Ectodermal cell (in vitro differentiated cells): Measurements from ENCODE around the gene TMEM91.

Experiments
- H3K27ac ChIP-seq: 2 replicates; pipeline ENCODE4 v1.7.0; 2013; ENCODE audit warnings: mild to moderate bottlenecking, low read depth, low read length; ENCODE audit not compliant: insufficient read depth, poor library complexity, severe bottlenecking
- H3K27me3 ChIP-seq: 2 replicates; pipeline ENCODE4 v1.7.0; 2013; ENCODE audit warnings: mild to moderate bottlenecking, low read length; ENCODE audit not compliant: insufficient read depth, control insufficient read depth, poor library complexity, severe bottlenecking
- H3K36me3 ChIP-seq: one replicate; pipeline ENCODE4 v1.7.0; 2013; ENCODE audit warnings: low read length; ENCODE audit not compliant: control insufficient read depth, insufficient read depth
- H3K4me1 ChIP-seq: one replicate; pipeline ENCODE4 v1.7.0; 2013; ENCODE audit warnings: low read length; ENCODE audit not compliant: control insufficient read depth, insufficient read depth
- H3K4me3 ChIP-seq: 2 replicates; pipeline ENCODE4 v1.7.0; 2013; ENCODE audit warnings: low read depth, low read length, control low read depth; ENCODE audit not compliant: insufficient read depth
- H3K9me3 ChIP-seq: 2 replicates; pipeline ENCODE4 v1.7.0; 2013; ENCODE audit warnings: mild to moderate bottlenecking, low read length, moderate library complexity; ENCODE audit not compliant: control insufficient read depth
- WGBS, 2 experiments: methylation state at CpG; one replicate each; pipeline ENCODE4 v1.1.7; 2013; ENCODE audit warnings: missing lambda C conversion rate in 2 of 2; 5-methylcytosine and 5-hydroxymethylcytosine counted together

TMEM91 gene

GRCh38 chr19:41352609-41353465 lies 23.5 kb upstream of the TMEM91 start:
- 1% methylated on average over 71 of the region's 71 CpGs for WGBS, 2 experiments
- no peaks in the 10 kb centered on the region for H3K9me3 ChIP-seq
- no peak overlapping the region for H3K27ac ChIP-seq

GRCh38 chr19:41353466-41354342 lies 22.6 kb upstream of the TMEM91 start, which contains the start of gene TGFB1:
TGFB1 (minus strand) TSS chr19:41353922; CDS start chr19:41353044, 878 bp downstream.
- Histone ChIP-seq H3K27ac (no peak within 1 kb of the TSS), H3K4me1 (peaks cover 19% of the 10 kb centered on the region), H3K9me3 (no peaks in the 10 kb centered on the region), H3K4me3 (peak within 1 kb of the TSS; percentile 55), H3K27me3 (peaks cover 53% of the 10 kb centered on the region), H3K36me3 (no peaks in the 10 kb centered on the region)
- 1% methylated on average over 78 of the region's 78 CpGs for WGBS, 2 experiments

More at GRCh38 chr19:41352609-41353465, 23.5 kb upstream of the TMEM91 start:
- Histone ChIP-seq H3K27me3 (peaks cover 53% of the 10 kb centered on the region), H3K4me1 (peaks cover 19% of the 10 kb centered on the region), H3K36me3 (no peaks in the 10 kb centered on the region), H3K4me3 (peak overlapping the region; percentile 55)

- H3K27me3 ChIP-seq, result peaks cover 50% of the 10 kb centered on the region
- no peak overlapping the region for H3K27ac ChIP-seq
- H3K9me3 ChIP-seq, result no peaks in the 10 kb centered on the region
- WGBS, 2 experiments, result 90 to 92% methylated on average over 23 of the region's 23 CpGs
- peaks cover 19% of the 10 kb centered on the region for H3K4me1 ChIP-seq
- H3K36me3 ChIP-seq, result no peaks in the 10 kb centered on the region
- H3K4me3 ChIP-seq, result peak overlapping the region; percentile 55
Observed at GRCh38 chr19:41354343-41354953, 21.9 kb upstream of the TMEM91 start.

GRCh38 chr19:41355035-41355434 lies 21.3 kb upstream of the TMEM91 start:
- Histone ChIP-seq H3K9me3 (no peaks in the 10 kb centered on the region), H3K27me3 (peaks cover 44% of the 10 kb centered on the region), H3K36me3 (no peaks in the 10 kb centered on the region), H3K27ac (no peak overlapping the region), H3K4me3 (no peak overlapping the region), H3K4me1 (peaks cover 19% of the 10 kb centered on the region)
- WGBS, 2 experiments, result 95% methylated on average over 1 of the region's 1 CpG

- H3K4me1 ChIP-seq, result peaks cover 18% of the 10 kb centered on the region
- H3K36me3 ChIP-seq, result no peaks in the 10 kb centered on the region
- H3K27me3 ChIP-seq, result peaks cover 36% of the 10 kb centered on the region
- no peak overlapping the region for H3K27ac ChIP-seq
- no peak overlapping the region for H3K4me3 ChIP-seq
- WGBS, 2 experiments, result 82 to 89% methylated on average over 3 of the region's 3 CpGs
- no peaks in the 10 kb centered on the region for H3K9me3 ChIP-seq
Observed at GRCh38 chr19:41355802-41356201, 20.5 kb upstream of the TMEM91 start.

- WGBS, 2 experiments, result 85 to 86% methylated on average over 11 of the region's 11 CpGs
- no peaks in the 10 kb centered on the region for H3K36me3 ChIP-seq
- no peak overlapping the region for H3K27ac ChIP-seq
- no peak overlapping the region for H3K4me3 ChIP-seq
- H3K27me3 ChIP-seq, result peaks cover 23% of the 10 kb centered on the region
- peaks cover 9% of the 10 kb centered on the region for H3K4me1 ChIP-seq
- H3K9me3 ChIP-seq, result no peaks in the 10 kb centered on the region
Observed at GRCh38 chr19:41356984-41357739, 19.2 kb upstream of the TMEM91 start.

- Histone ChIP-seq H3K4me1 (peaks cover 4% of the 10 kb centered on the region), H3K9me3 (no peaks in the 10 kb centered on the region), H3K27me3 (peaks cover 17% of the 10 kb centered on the region), H3K36me3 (no peaks in the 10 kb centered on the region), H3K4me3 (no peak overlapping the region), H3K27ac (no peak overlapping the region)
- WGBS, 2 experiments, result 94% methylated on average over 13 of the region's 13 CpGs
Observed at GRCh38 chr19:41357746-41358145, 18.6 kb upstream of the TMEM91 start.

GRCh38 chr19:41359741-41360140 lies 16.6 kb upstream of the TMEM91 start:
- peaks cover 6% of the 10 kb centered on the region for H3K4me1 ChIP-seq
- no peak overlapping the region for H3K27ac ChIP-seq
- no peak overlapping the region for H3K4me3 ChIP-seq
- H3K9me3 ChIP-seq, result no peaks in the 10 kb centered on the region
- 88% methylated on average over 1 of the region's 1 CpG for WGBS, 2 experiments
- no peaks in the 10 kb centered on the region for H3K36me3 ChIP-seq
- no peaks in the 10 kb centered on the region for H3K27me3 ChIP-seq

- H3K27me3 ChIP-seq, result no peaks in the 10 kb centered on the region
- no peaks in the 10 kb centered on the region for H3K36me3 ChIP-seq
- H3K27ac ChIP-seq, result no peak overlapping the region
- 92% methylated on average over 7 of the region's 10 CpGs for WGBS, 2 experiments
- H3K4me1 ChIP-seq, result peaks cover 6% of the 10 kb centered on the region
- no peak overlapping the region for H3K4me3 ChIP-seq
- no peaks in the 10 kb centered on the region for H3K9me3 ChIP-seq
Observed at GRCh38 chr19:41362143-41362847, 14.0 kb upstream of the TMEM91 start.
